Gastroesophageal sphincter (tissue), 4 donors: ENCODE data around the gene RIMS4. TPM values are rescaled to one million over a fixed set of nuclear protein-coding genes. Genes with fewer than 3 reads are reported as not detected.

Source experiments
- ATAC-seq: fragments of 150-250 bp; one replicate; pipeline ENCODE4 v1.9.1; 2016; ENCODE audit warnings: mild to moderate bottlenecking, moderate library complexity
- H3K27ac ChIP-seq, 4 donors: fragments of 200-600 bp; sonication (generic) in 3 of 4; 1 replicate in 3 of 4; 2 replicates in 1 of 4; pipeline ENCODE4 v1.5.1; 2016 to 2019
- H3K27me3 ChIP-seq: fragments of 200-600 bp; sonication (generic); one replicate; pipeline ENCODE4 v1.5.1; 2019
- H3K36me3 ChIP-seq, 2 donors: fragments of 200-600 bp; sonication (generic); one replicate each; pipeline ENCODE4 v1.5.1; 2019; ENCODE audit warnings: control low read depth in 1 of 2
- H3K4me1 ChIP-seq, 3 donors: fragments of 200-600 bp; sonication (generic); 1 replicate in 2 of 3; 2 replicates in 1 of 3; pipeline ENCODE4 v1.5.1; 2016 to 2019; ENCODE audit warnings: control low read depth in 2 of 3
- H3K4me3 ChIP-seq, 2 donors: fragments of 200-600 bp; sonication (generic); one replicate each; pipeline ENCODE4 v1.5.1; 2019; ENCODE audit warnings: mild to moderate bottlenecking in 1 of 2, moderate library complexity in 1 of 2
- H3K9me3 ChIP-seq, 3 donors: fragments of 200-600 bp; sonication (generic); one replicate each; pipeline ENCODE4 v1.5.1; 2017 to 2019; ENCODE audit warnings: control low read depth in 2 of 3
- EP300 ChIP-seq: sonication (generic); formaldehyde crosslinking; IDR thresholded peaks from one replicate; pipeline ENCODE4 v1.6.1; 2017; ENCODE audit warnings: antibody characterized with exemption, mild to moderate bottlenecking
- POLR2A ChIP-seq, 2 donors: fragments of 450-650 bp; IDR thresholded peaks; one replicate each; pipeline ENCODE4 v1.6.1; 2017; ENCODE audit warnings: antibody characterized with exemption in 2 of 2, mild to moderate bottlenecking in 2 of 2, moderate library complexity in 1 of 2
- POLR2AphosphoS5 ChIP-seq: sonication (generic); formaldehyde crosslinking; IDR thresholded peaks from one replicate; pipeline ENCODE4 v1.6.1; 2017; ENCODE audit warnings: antibody characterized with exemption
- WGBS, 2 donors: methylation state at CpG; one replicate each; pipeline ENCODE4 v1.1.5; 2018; ENCODE audit warnings: low coverage in 1 of 2; 5-methylcytosine and 5-hydroxymethylcytosine counted together
- total RNA-seq, 4 donors: library from RNA; depleted of rRNA; stranded (reverse); fragments of >200 nt; gene quantifications; one replicate each; pipeline ENCODE4 v1.1.0, GENCODE V29; 2016
- TF ChIP-seq, protein P1 (sequence below), 4 experiments: fragments of 200-600 bp in 2 of 4; fragments of 450-650 bp in 2 of 4; sonication (generic) in 1 of 4; IDR thresholded peaks; one replicate each; pipeline ENCODE4 v1.5.1; 2017 to 2019; ENCODE audit warnings: antibody characterized with exemption in 4 of 4, mild to moderate bottlenecking in 2 of 4, moderate library complexity in 2 of 4

RIMS4 gene
- total RNA-seq, 4 donors from 2014 or later: 1.2 to 4.6 (median 2.4) TPM

DNA sequence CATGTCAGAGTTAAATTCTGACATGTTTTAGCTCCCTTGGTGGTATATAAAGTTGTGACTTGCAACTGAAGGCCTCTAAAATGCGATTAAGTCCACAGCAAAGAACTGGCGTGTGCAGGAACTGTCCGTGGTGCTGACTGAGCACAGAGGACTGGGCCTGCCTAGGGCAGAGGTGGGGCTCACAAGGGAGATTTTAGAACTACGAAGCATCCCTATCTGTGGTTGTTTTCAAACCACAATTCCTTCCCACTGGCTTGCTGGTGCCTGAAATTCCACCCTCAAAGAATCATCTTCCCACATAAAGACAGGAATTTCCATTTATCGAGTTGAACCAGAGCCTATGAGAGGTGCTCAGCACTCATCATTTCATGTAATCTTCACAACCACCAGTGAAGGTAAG lies 30.1 kb downstream of the RIMS4 start:
- no peak for ATAC-seq
- Histone ChIP-seq H3K4me3 (no peak overlapping the region), H3K27me3 (peaks cover 14% of the 10 kb centered on the region), H3K4me1 (no peaks in the 10 kb centered on the region), H3K27ac (no peak overlapping the region), H3K36me3 (no peaks in the 10 kb centered on the region), H3K9me3 (no peaks in the 10 kb centered on the region)
- TF ChIP-seq EP300 (no peak), POLR2AphosphoS5 (no peak), POLR2A (IDR thresholded peaks at IDR 0.05) (no peak)
- TF ChIP-seq, protein P1, sequence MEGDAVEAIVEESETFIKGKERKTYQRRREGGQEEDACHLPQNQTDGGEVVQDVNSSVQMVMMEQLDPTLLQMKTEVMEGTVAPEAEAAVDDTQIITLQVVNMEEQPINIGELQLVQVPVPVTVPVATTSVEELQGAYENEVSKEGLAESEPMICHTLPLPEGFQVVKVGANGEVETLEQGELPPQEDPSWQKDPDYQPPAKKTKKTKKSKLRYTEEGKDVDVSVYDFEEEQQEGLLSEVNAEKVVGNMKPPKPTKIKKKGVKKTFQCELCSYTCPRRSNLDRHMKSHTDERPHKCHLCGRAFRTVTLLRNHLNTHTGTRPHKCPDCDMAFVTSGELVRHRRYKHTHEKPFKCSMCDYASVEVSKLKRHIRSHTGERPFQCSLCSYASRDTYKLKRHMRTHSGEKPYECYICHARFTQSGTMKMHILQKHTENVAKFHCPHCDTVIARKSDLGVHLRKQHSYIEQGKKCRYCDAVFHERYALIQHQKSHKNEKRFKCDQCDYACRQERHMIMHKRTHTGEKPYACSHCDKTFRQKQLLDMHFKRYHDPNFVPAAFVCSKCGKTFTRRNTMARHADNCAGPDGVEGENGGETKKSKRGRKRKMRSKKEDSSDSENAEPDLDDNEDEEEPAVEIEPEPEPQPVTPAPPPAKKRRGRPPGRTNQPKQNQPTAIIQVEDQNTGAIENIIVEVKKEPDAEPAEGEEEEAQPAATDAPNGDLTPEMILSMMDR (IDR thresholded peaks at IDR 0.05): no peak
- 0 to 31% methylated on average over 1 to 4 of the region's 5 CpGs for WGBS, 2 donors

DNA sequence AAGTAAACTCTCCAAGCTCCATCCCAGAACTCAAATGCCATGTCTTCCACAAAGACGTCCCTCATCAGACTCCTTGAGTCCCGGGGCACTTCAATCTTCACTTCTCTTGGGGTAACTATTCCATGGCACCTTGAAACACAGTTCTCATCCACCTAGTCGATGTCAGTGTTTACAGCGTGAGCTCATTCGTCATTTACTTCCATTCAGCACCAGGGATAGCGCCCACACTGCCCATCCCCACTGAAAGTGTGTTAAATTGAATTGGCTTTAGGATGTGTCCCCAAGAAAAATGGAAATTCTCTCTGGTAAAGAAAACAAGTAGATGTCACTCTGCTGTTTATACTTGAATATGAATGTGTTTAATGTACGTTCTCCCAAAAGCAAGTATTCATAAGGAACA lies 33.4 kb downstream of the RIMS4 start:
- peaks cover 42% of the 10 kb centered on the region for H3K27me3 ChIP-seq
- no peaks in the 10 kb centered on the region for H3K4me1 ChIP-seq
- no peak for ATAC-seq
- no peaks in the 10 kb centered on the region for H3K9me3 ChIP-seq
- 12 to 14% methylated on average over 4 to 7 of the region's 7 CpGs for whole genome bisulfite sequencing, 2 donors
- TF ChIP-seq POLR2AphosphoS5 (no peak), POLR2A (IDR thresholded peaks at IDR 0.05) (no peak), EP300 (no peak)
- TF ChIP-seq, protein P1 (IDR thresholded peaks at IDR 0.05): no peak
- no peak overlapping the region for H3K27ac ChIP-seq
- no peak overlapping the region for H3K4me3 ChIP-seq
- H3K36me3 ChIP-seq: no peaks in the 10 kb centered on the region

DNA sequence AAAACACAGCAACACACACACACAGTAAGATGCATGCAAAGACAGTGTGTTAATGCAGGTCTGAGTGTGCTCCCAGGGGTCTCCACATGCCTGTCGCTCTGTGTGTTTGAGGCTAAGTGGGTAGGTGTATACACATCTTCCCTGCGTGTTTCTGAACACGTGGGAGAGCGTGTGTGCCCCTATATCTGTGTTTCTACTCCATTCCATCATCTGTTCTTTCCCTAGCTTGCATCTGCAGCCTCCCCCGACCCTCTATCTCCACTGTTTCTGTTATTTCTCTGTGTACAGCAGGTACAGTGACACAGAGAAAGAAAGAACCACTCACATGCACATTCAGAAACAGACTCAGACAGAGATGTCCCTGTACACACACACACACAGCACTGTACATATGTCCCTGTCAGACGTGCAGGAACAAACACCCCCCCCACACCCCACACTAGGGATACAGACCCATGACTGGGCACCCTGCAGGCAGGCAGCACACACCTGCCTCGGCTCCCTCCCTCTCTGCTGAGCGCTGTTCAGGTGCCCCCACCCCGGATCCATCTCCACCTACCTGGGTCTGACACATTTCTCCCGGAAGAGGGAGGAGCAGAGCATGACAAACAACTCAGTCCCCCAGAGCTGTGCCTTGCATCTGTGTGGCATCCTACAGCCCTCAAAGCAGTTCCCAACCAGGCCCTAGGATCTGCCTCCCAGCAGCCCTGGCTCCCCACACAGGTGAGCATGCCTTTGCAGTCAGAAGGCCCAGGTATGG lies 37.1 kb downstream of the RIMS4 start:
- TF ChIP-seq POLR2A (IDR thresholded peaks at IDR 0.05) (no peak), POLR2AphosphoS5 (no peak), EP300 (no peak)
- TF ChIP-seq, protein P1 (IDR thresholded peaks at IDR 0.05): no peak
- H3K36me3 ChIP-seq: no peaks in the 10 kb centered on the region
- H3K27me3 ChIP-seq: peaks cover 62% of the 10 kb centered on the region
- H3K27ac ChIP-seq: no peak overlapping the region
- H3K9me3 ChIP-seq: no peaks in the 10 kb centered on the region
- ATAC-seq: no peak
- 45 to 63% methylated on average over 4 of the region's 10 CpGs for WGBS, 2 donors
- H3K4me3 ChIP-seq: no peak overlapping the region
- no peaks in the 10 kb centered on the region for H3K4me1 ChIP-seq

DNA sequence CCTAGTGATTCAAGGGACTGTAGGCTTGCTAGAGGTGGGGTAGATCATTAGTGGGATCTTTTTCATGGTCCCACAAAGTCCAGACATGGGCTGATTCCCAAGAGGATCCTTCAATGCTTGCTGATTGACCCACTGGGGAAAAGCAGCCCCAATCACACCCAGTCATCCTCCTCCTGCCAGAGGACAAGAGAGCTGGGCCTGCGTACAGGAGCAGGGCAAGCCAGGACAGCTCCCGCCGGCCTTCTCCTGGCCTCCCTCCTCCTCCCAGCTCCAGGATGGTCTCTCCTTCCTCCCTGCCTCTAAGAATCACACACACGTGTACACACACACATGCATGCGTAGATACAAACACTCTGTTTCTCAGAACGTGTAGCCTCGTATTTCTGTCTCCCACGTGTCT lies 37.7 kb downstream of the RIMS4 start:
- Histone ChIP-seq H3K4me3 (no peak overlapping the region), H3K27me3 (peaks cover 68% of the 10 kb centered on the region)

More for the DNA sequence above, 37.7 kb downstream of the RIMS4 start:
- Histone ChIP-seq H3K36me3 (no peaks in the 10 kb centered on the region), H3K4me1 (no peaks in the 10 kb centered on the region), H3K9me3 (no peaks in the 10 kb centered on the region), H3K27ac (no peak overlapping the region)
- TF ChIP-seq, protein P1 (IDR thresholded peaks at IDR 0.05): no peak
- no peak for TF ChIP-seq EP300
- no peak for TF ChIP-seq POLR2A (IDR thresholded peaks at IDR 0.05)
- no peak for TF ChIP-seq POLR2AphosphoS5
- 52 to 57% methylated on average over 5 to 8 of the region's 8 CpGs for WGBS, 2 donors
- no peak for ATAC-seq
